ENCODE measurements around the gene POLR2A. TPM values are rescaled to one million over a fixed set of nuclear protein-coding genes. Genes with fewer than 3 reads are reported as not detected.
A peak's percentile ranks its signal among the peaks of the same experiment; 100 is the strongest.

The POLR2A gene
- total RNA-seq, 1 donor from 2014 or later = 175 TPM

GRCh38 chr17:7464081-7464480 is 20.1 kb upstream of the POLR2A start:
- no peak overlapping the region for H3K27ac Mint-ChIP-seq
- no peaks in the 10 kb centered on the region for H3K27me3 Mint-ChIP-seq
- H3K36me3 Mint-ChIP-seq = peaks cover 3% of the 10 kb centered on the region
- H3K4me1 Mint-ChIP-seq (ENCODE audit: unreplicated experiment) = peaks cover 5% of the 10 kb centered on the region
- no peaks in the 10 kb centered on the region for H3K9me3 Mint-ChIP-seq
- no peak for DNase-seq (ENCODE audit: extremely low spot score, unreplicated experiment)
- H3K4me3 Mint-ChIP-seq = no peak overlapping the region
- TF ChIP-seq, protein P1, sequence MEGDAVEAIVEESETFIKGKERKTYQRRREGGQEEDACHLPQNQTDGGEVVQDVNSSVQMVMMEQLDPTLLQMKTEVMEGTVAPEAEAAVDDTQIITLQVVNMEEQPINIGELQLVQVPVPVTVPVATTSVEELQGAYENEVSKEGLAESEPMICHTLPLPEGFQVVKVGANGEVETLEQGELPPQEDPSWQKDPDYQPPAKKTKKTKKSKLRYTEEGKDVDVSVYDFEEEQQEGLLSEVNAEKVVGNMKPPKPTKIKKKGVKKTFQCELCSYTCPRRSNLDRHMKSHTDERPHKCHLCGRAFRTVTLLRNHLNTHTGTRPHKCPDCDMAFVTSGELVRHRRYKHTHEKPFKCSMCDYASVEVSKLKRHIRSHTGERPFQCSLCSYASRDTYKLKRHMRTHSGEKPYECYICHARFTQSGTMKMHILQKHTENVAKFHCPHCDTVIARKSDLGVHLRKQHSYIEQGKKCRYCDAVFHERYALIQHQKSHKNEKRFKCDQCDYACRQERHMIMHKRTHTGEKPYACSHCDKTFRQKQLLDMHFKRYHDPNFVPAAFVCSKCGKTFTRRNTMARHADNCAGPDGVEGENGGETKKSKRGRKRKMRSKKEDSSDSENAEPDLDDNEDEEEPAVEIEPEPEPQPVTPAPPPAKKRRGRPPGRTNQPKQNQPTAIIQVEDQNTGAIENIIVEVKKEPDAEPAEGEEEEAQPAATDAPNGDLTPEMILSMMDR (conservative IDR thresholded peaks at IDR 0.05) = no peak

GRCh38 chr17:7465597-7466275 is 18.4 kb upstream of the POLR2A start:
- H3K27me3 Mint-ChIP-seq = no peaks in the 10 kb centered on the region
- H3K4me3 Mint-ChIP-seq = no peak overlapping the region
- no peaks in the 10 kb centered on the region for H3K9me3 Mint-ChIP-seq
- DNase-seq (ENCODE audit: extremely low spot score, unreplicated experiment) = no peak
- peaks cover 5% of the 10 kb centered on the region for H3K4me1 Mint-ChIP-seq (ENCODE audit: unreplicated experiment)
- TF ChIP-seq, protein P1 (conservative IDR thresholded peaks at IDR 0.05) = no peak
- H3K36me3 Mint-ChIP-seq = peaks cover 3% of the 10 kb centered on the region
- no peak overlapping the region for H3K27ac Mint-ChIP-seq

DNA sequence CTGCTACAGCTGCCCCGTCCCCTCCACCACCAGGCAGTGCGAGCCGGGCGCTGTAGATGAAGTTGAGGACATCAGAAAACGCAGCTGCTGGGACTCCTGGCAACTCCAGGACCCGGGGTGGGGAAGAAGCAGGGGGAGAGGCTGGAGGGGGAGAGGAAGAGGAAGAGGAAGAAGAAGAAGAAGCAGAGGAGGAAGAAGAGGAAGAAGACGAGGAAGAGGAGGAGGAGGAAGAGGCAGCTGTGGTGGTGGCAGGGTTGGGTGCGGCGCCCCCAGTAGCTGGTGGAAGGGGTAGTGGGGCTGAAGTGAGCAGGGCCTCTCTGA is 17.9 kb upstream of the POLR2A start:
- DNase-seq (ENCODE audit: extremely low spot score, unreplicated experiment) = no peak
- TF ChIP-seq, protein P1 (conservative IDR thresholded peaks at IDR 0.05) = no peak
- Mint-ChIP-seq H3K4me3 (no peak overlapping the region), H3K27ac (no peak overlapping the region), H3K36me3 (no peaks in the 10 kb centered on the region), H3K27me3 (no peaks in the 10 kb centered on the region), H3K9me3 (no peaks in the 10 kb centered on the region), H3K4me1 (ENCODE audit: unreplicated experiment) (peaks cover 2% of the 10 kb centered on the region)

GRCh38 chr17:7466639-7467341 is 17.4 kb upstream of the POLR2A start:
- peak overlapping the region; percentile 50 for H3K27ac Mint-ChIP-seq
- peaks cover 4% of the 10 kb centered on the region for H3K4me1 Mint-ChIP-seq (ENCODE audit: unreplicated experiment)
- no peaks in the 10 kb centered on the region for H3K9me3 Mint-ChIP-seq
- no peak for DNase-seq (ENCODE audit: extremely low spot score, unreplicated experiment)
- no peaks in the 10 kb centered on the region for H3K27me3 Mint-ChIP-seq
- H3K4me3 Mint-ChIP-seq = no peak overlapping the region
- no peaks in the 10 kb centered on the region for H3K36me3 Mint-ChIP-seq
- TF ChIP-seq, protein P1 (conservative IDR thresholded peaks at IDR 0.05) = no peak

DNA sequence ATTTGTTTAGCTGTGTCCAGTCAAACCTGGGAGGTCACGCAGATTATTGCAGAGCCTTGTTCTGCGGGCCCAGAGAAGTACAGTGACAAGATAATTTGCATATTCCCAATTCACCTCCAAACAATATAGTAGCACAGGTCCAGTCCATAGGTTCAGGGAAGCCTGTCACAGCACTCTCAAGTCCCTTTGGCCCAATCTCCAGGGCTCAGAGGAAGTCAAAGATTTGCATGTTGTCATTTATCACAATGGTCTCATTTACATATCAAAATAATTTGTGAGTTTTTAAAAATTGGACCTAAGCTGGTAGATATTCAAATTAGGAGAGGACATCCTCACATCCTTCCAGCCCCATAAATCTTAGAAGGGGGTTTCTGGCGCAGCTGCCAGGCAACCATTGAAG is 16.7 kb upstream of the POLR2A start:
- Mint-ChIP-seq H3K9me3 (no peaks in the 10 kb centered on the region), H3K27me3 (no peaks in the 10 kb centered on the region), H3K27ac (peak overlapping the region; percentile 50), H3K36me3 (no peaks in the 10 kb centered on the region), H3K4me3 (no peak overlapping the region), H3K4me1 (ENCODE audit: unreplicated experiment) (peaks cover 6% of the 10 kb centered on the region)
- TF ChIP-seq, protein P1 (conservative IDR thresholded peaks at IDR 0.05) = no peak
- no peak for DNase-seq (ENCODE audit: extremely low spot score, unreplicated experiment)
